ENCODE data around the gene RPS6KB2. TPM values are rescaled to one million over a fixed set of nuclear protein-coding genes. Genes with fewer than 3 reads are reported as not detected.

RPS6KB2 gene
- total RNA-seq, 1 experiment from 2014 or later = 49.8 TPM

DNA sequence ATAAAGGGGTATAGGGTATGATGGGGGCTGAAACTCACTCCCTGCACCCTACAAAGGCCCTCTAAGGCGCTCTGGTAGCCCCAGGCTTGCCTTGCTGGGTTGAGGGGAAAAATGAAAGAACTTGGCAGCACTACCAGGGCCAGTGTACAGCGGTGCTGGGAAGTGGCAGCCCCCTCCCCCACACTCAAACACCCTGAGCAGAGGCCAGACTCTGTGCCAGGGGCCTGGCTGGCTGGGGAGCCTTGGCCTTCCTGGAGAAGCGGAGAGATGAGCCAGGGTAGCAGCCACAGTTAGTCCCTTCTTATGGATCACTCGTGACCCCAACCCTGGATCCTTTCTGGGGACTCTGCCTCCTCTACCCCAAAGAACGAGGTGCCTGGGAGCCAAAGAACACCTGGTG is 38.1 kb downstream of the RPS6KB2 start:
- Mint-ChIP-seq H3K36me3 (ENCODE audit: insufficient read depth, unreplicated experiment) (peaks cover 13% of the 10 kb centered on the region), H3K4me3 (ENCODE audit: unreplicated experiment) (no peak overlapping the region), H3K4me1 (ENCODE audit: insufficient read depth, unreplicated experiment) (peaks cover 20% of the 10 kb centered on the region), H3K27me3 (ENCODE audit: insufficient read depth, unreplicated experiment) (no peaks in the 10 kb centered on the region), H3K9me3 (ENCODE audit: unreplicated experiment) (no peaks in the 10 kb centered on the region), H3K27ac (ENCODE audit: low read depth, unreplicated experiment) (no peak overlapping the region)
- intact Hi-C loops (cut with micrococcal nuclease) = no loop called here
- BruUV-seq (replicated peaks) = no TSS peak
- CTCF ChIA-PET = interaction anchor here (0.6 to 0.7 kb wide), 2 partner anchors 46 to 195 kb away, joined by 3 read pairs; no protein-coding TSS in a partner anchor
- POLR2A ChIA-PET = interaction anchor here (0.6 to 3.1 kb wide), 4 partner anchors 38 to 588 kb away, joined by 3 to 19 read pairs (median 4); partner anchors contain the start of genes GSTP1 and RPS6KB2
- DNase-seq (ENCODE audit: unreplicated experiment) = no peak
- TF ChIP-seq, protein P1, sequence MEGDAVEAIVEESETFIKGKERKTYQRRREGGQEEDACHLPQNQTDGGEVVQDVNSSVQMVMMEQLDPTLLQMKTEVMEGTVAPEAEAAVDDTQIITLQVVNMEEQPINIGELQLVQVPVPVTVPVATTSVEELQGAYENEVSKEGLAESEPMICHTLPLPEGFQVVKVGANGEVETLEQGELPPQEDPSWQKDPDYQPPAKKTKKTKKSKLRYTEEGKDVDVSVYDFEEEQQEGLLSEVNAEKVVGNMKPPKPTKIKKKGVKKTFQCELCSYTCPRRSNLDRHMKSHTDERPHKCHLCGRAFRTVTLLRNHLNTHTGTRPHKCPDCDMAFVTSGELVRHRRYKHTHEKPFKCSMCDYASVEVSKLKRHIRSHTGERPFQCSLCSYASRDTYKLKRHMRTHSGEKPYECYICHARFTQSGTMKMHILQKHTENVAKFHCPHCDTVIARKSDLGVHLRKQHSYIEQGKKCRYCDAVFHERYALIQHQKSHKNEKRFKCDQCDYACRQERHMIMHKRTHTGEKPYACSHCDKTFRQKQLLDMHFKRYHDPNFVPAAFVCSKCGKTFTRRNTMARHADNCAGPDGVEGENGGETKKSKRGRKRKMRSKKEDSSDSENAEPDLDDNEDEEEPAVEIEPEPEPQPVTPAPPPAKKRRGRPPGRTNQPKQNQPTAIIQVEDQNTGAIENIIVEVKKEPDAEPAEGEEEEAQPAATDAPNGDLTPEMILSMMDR (IDR thresholded peaks at IDR 0.05; ENCODE audit: unreplicated experiment) = no peak

DNA sequence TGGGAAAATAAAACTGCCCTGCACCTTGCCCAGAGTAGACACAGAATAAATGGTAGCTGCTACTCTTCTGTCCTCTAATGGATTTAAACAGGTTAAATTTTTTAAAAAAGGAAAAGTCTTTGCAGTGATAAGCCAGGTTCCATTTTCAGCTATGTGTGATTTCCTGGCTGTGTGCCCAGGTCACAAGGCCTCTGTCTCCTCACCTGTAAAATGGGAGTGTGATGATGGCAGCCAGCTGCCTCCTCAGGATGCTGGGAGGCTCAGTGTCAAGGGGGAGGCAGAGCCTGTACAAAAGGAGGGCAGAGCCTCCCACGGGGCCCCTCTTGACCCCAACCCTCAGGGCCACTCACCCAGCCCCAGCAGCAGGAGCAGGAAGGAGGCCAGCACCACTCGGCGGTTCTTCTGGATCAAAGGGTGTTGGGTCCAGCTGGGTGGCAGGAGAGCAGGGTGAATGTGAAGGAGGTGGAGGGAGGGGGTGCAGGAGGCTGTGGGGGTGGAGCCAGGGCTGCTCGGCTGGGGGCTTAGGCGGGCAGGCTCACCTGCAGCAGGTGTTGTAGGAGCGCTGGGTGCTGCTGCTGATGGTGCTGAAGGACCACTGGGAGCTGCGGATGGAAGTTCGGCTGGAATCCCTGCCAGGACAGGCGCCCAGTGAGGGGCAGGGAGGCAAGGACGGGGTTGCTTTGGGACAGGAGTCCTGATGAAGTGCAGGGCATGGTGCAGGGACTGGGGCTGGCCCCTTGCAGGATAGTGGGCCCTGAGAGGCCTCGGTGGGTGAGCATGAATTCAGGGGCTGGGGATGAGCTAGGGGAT is 38.9 kb downstream of the RPS6KB2 start:
- no TSS peak for BruUV-seq (replicated peaks)
- Mint-ChIP-seq H3K27me3 (ENCODE audit: insufficient read depth, unreplicated experiment) (no peaks in the 10 kb centered on the region), H3K36me3 (ENCODE audit: insufficient read depth, unreplicated experiment) (peaks cover 17% of the 10 kb centered on the region), H3K4me3 (ENCODE audit: unreplicated experiment) (peak overlapping the region; percentile 95), H3K9me3 (ENCODE audit: unreplicated experiment) (no peaks in the 10 kb centered on the region), H3K4me1 (ENCODE audit: insufficient read depth, unreplicated experiment) (peaks cover 20% of the 10 kb centered on the region), H3K27ac (ENCODE audit: low read depth, unreplicated experiment) (peak overlapping the region; percentile 79)
- intact Hi-C loops (cut with micrococcal nuclease) = no loop called here
- no peak for DNase-seq (ENCODE audit: unreplicated experiment)
- ChIA-PET POLR2A (interaction anchor here (1.2 to 3.2 kb wide), 10 partner anchors 8 to 116 kb away, joined by 3 to 48 read pairs (median 12); partner anchors contain the start of genes AIP, CDK2AP2, GSTP1 and POLD4), CTCF (interaction anchor here (0.7 to 1.9 kb wide), 4 partner anchors 39 to 195 kb away, joined by 3 to 8 read pairs (median 4); partner anchors contain the start of gene RPS6KB2)
- TF ChIP-seq, protein P1 (IDR thresholded peaks at IDR 0.05; ENCODE audit: unreplicated experiment) = no peak

DNA sequence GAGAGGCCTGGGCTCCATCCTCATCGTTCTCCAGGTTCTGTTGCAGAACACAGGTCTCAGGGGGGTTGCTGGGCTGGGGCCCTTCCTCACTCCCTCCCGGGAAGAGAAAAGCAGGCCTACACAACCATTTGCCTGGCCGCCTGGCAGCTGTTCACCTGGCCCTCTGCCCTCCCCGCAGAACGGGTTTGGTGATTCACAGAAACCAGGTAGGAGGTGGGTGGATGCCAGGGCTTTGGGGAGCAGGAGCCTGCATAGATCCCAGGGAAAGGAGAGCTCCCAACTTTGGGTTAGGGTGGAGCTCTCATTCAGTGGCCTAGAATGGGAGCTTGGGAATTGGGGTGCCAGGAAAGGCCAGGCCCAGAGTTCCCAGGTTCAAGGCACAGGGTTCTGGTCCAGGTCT is 39.8 kb downstream of the RPS6KB2 start:
- intact Hi-C loops (cut with micrococcal nuclease) = no loop called here
- H3K4me1 Mint-ChIP-seq (ENCODE audit: insufficient read depth, unreplicated experiment) = peaks cover 20% of the 10 kb centered on the region
- no peaks in the 10 kb centered on the region for H3K9me3 Mint-ChIP-seq (ENCODE audit: unreplicated experiment)
- TSS peak; percentile 6 for BruUV-seq (replicated peaks)
- peak overlapping the region; percentile 95 for H3K4me3 Mint-ChIP-seq (ENCODE audit: unreplicated experiment)
- H3K27ac Mint-ChIP-seq (ENCODE audit: low read depth, unreplicated experiment) = peak overlapping the region; percentile 79
- no peaks in the 10 kb centered on the region for H3K27me3 Mint-ChIP-seq (ENCODE audit: insufficient read depth, unreplicated experiment)
- ChIA-PET CTCF (interaction anchor here (0.6 to 1.9 kb wide), 11 partner anchors 9 to 413 kb away, joined by 3 to 8 read pairs (median 3); partner anchors contain the start of gene RPS6KB2), POLR2A (interaction anchor here (0.6 to 3.2 kb wide), 28 partner anchors 9 to 229 kb away, joined by 3 to 48 read pairs (median 4); partner anchors contain the start of genes AIP, CDK2AP2, CLCF1 and CORO1B)
- H3K36me3 Mint-ChIP-seq (ENCODE audit: insufficient read depth, unreplicated experiment) = peaks cover 17% of the 10 kb centered on the region
- peak; percentile 88 for DNase-seq (ENCODE audit: unreplicated experiment)
- TF ChIP-seq, protein P1 (IDR thresholded peaks at IDR 0.05; ENCODE audit: unreplicated experiment) = no peak

DNA sequence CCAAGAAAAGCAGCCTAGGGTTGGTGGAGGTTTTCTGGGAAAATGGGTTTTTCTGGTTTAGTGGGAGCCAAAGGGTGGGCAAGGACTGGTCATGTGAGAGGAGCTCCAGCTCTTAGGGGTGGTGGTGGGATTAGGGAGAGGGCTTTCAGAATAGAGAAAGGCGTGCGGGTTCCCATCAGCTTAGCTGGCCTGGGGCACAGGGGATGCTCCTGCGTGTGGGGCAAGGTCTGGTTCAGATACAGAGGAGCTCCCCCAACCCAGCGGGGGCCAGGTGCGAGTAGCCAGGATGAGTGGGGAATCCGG is 40.1 kb downstream of the RPS6KB2 start:
- TF ChIP-seq, protein P1 (IDR thresholded peaks at IDR 0.05; ENCODE audit: unreplicated experiment) = no peak
- DNase-seq (ENCODE audit: unreplicated experiment) = no peak
- POLR2A ChIA-PET = interaction anchor here (0.6 to 3.2 kb wide), 29 partner anchors 8 to 229 kb away, joined by 3 to 48 read pairs (median 4); partner anchors contain the start of genes AIP, CDK2AP2, CLCF1 and CORO1B
- peaks cover 17% of the 10 kb centered on the region for H3K36me3 Mint-ChIP-seq (ENCODE audit: insufficient read depth, unreplicated experiment)
- peak overlapping the region; percentile 95 for H3K4me3 Mint-ChIP-seq (ENCODE audit: unreplicated experiment)
- H3K4me1 Mint-ChIP-seq (ENCODE audit: insufficient read depth, unreplicated experiment) = peaks cover 20% of the 10 kb centered on the region
- H3K27ac Mint-ChIP-seq (ENCODE audit: low read depth, unreplicated experiment) = peak overlapping the region; percentile 79
- BruUV-seq (replicated peaks) = no TSS peak
- H3K27me3 Mint-ChIP-seq (ENCODE audit: insufficient read depth, unreplicated experiment) = no peaks in the 10 kb centered on the region
- CTCF ChIA-PET = interaction anchor here (0.6 to 1.9 kb wide), 12 partner anchors 9 to 413 kb away, joined by 3 to 8 read pairs (median 3); partner anchors contain the start of gene RPS6KB2
- no peaks in the 10 kb centered on the region for H3K9me3 Mint-ChIP-seq (ENCODE audit: unreplicated experiment)
- intact Hi-C loops (cut with micrococcal nuclease) = no loop called here

All from MCF 10A (cell line).